HG03097 (cell line): Measurements from ENCODE around the gene RNF212B.
"Not testable (repeated sequence)": the region's sequence is repeated elsewhere in the genome, so short reads cannot be mapped to it uniquely, and the experiment has no call there.

Experiments
- ATAC-seq: cut with Tn5 transposase; IDR thresholded peaks from one replicate; pipeline ENCODE4 v1.9.1; 2021; ENCODE audit not compliant: unreplicated experiment, low FRiP score

The RNF212B gene, protein sequence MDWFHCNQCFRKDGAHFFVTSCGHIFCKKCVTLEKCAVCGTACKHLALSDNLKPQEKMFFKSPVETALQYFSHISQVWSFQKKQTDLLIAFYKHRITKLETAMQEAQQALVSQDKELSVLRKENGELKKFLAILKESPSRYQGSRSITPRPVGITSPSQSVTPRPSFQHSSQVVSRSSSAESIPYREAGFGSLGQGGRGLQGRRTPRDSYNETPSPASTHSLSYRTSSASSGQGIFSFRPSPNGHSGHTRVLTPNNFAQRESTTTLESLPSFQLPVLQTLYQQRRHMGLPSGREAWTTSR

DNA sequence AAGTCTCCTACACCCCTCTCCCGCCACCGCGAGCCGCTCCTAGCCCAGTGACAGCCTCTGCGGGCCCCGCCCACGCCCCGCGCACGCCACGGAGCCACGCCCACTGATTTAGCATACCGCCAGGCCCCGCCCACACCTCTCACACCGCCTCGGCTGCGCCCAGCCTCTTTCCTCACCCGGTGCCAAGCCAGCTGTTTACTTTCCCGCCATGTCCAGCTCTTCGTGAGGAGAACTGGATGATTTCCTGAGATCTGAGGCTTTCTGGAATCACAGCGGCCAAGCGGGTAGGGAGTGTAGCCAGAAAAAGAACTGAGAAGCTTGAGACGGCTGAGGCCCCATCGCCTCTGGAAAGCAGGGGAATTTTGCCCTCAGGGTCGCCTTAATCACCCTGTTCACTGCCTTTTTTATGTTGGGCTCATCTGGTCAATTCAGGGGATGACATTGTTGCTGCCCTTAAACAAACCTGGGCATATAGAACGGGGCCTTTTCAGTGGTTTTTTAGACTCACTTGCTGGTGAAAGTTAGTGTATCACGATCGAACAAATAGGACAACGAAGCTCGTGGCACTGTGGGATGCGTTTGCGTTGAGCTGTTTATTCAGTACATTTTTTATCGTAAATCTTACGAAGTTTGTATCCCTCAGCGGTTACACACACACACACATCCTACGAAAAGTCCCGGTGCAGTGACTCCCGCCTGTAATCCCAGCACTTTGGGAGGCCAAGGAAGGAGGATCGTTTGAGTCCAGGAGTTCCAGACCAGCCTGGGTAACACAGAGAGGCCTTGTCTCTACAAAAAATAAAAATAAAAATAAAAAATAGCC, at the start of gene RNF212B:
Gene RNF212B (plus strand): TSS at position 165 of the 823 bp plus-strand sequence. CDS start 2,410 bp downstream, outside the sequence.
- ATAC-seq = peak; percentile 56

DNA sequence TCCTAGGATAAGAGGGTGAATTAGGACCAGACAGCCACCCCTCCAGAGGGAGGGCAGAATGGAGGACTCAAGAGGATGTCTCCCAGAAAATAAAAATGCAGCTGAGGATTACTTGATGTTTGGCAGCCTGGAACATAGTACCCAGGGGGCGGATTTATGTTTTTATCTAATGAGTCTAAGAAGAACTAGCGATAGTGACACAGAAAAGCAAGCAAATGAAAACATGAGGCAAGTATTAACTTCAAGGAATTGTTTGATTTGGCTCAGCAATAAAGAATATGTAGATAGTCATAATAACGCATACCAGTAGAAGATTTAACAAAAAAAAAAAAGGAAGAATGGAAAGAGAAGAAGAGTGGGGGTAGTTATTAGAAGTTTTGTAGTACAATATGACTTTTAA, 44.3 kb upstream of the RNF212B start:
- ATAC-seq = no peak

DNA sequence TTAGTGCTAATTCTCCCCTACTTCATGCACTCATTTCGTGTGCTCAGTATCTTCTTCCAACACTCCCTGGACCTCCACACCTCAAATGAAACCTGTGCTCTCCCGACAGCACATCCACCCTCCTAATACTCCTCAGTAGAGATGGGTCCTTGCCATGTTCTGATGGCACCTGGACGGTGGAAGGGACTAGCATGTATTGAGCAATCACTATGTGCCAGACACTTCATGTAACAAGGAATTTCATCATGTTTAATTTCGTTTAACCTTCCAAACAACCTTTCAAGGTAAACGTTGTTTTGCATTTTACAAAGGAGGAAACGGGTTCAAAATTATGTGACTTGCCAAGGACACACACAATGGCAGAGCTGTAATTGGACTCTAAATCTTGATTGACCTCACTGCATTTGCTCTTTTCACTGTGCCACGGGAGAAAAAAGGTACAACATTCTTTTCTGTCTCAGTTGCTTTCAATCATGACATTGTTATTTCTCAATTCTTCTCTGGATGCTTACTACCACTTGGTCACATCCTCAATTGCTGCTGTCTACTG, 42.1 kb upstream of the RNF212B start:
- ATAC-seq = no peak

DNA sequence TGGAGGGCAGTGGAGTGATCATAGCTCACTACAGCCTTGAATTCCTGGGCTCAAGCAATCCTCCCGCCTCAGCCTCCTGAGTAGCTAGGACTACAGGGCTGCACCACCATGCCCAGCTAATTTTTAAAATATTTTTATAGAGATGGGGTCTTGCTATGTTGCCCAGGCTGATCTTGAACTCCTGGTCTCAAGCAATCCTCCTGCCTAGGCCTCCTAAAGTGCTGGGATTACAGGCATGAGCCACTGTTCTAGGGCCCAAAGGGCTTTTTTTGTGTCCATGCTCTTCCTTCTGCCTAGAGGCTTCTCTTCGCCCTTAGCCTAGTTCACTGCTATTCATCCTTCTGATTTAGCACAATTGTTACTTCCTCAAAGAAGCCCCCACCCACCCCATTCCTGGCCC, 41.2 kb upstream of the RNF212B start:
- not testable (repeated sequence) for ATAC-seq

DNA sequence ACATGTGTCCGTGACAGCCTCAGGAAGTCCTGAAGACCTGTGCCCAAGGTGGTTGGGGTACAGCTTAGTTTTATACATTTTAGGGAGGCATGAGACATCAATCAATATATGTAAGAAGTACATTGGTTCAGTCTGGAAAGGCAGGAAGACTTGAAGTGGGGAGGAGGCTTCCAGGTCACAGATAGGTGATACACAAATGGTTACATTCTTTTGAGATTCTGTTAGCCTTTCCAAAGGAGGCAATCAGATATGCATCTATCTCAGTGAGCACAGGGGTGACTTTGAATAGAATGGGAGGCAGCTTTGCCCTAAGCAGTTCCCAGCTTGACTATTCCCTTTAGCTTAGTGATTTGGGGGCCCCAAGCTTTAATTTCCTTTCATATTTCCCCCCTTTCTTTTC, 38.6 kb upstream of the RNF212B start:
- not testable (repeated sequence) for ATAC-seq

DNA sequence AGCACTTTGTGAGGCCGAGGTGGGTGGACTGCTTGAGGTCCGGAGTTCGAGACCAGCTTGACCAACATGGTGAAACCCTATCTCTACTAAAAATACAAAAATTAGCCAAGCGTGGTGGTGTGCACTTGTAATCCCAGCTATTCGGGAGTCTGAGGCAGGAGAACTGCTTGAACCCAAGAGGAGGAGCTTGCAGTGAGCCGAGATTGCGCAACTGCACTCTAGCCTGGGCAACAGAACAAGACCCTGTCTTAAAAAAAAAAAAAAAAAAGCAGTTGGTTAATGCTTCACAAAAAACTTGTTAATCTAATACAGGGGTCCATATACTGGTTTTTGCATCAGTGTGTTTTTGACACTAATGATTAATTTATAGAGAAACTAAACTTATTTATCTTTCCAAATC, 35.7 kb upstream of the RNF212B start:
- no peak for ATAC-seq

DNA sequence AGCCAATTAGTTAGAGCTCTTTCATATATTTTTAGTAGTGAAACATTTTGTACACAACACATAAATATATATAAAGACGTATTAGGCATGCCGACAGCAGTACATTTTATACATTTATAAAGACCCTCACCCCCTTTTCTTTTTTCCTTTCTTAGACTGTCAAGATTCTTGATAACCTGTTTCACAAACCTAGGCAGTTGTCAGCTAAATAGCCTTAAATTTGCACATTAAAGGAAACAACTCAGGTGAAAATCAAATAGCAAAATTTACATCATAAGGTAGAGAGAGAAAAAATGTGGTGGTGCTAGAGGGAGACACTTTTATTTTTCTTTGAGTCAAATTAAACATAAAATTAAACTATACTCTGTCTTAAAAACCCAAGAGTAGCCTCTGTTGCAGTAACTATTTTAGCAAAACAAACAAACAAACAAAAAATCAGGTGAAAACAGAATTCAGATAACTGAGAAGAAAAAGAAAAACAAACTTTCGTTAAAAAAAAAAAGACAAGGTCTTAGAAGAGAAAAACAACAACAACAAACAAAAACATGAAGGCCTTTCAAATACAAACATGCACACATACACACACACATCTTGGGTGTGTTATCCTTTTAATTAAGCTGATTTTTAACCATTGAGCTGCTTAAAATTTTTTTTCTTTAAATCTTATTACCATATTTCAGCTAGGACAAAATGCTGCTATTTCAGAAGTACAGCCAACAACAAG, 31.2 kb upstream of the RNF212B start:
- no peak for ATAC-seq

DNA sequence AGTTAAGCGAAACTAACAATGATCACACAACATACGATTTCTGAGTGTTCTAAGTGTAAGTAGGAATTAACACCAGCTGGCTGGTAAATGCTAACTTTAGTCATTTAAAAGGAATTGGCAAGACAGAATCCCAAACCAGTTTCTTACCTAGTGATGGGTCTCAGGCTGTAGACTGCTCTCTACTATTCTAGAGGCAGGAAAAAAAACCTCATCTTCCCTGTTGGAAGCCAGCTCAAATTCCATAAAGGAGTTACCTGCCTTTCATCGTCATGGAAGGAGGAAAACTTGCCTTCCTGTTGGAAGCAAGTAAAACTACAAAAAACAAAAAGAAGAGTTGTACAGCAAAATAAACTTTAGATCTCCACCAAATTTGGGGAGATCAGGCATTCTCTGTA, 30.6 kb upstream of the RNF212B start:
- ATAC-seq = no peak

DNA sequence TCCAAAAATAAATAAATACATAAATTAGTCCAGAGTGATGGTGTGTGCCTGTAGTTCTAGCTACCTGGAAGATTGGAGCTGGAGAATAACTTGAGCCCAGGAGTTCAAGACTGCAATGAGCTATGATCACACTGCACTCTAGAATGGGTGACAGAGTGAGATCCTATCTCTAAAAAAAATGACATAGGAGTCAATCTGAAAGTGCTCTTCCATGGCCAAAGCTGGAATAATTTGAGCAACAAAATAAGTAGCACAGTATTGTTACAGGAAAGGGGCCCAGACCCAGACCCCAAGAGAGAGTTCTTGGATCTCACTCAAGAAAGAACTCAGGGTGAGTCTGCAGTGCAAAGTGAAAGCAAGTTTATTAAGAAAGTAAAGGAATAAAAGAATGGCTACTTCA, 29.4 kb upstream of the RNF212B start:
- no peak for ATAC-seq

DNA sequence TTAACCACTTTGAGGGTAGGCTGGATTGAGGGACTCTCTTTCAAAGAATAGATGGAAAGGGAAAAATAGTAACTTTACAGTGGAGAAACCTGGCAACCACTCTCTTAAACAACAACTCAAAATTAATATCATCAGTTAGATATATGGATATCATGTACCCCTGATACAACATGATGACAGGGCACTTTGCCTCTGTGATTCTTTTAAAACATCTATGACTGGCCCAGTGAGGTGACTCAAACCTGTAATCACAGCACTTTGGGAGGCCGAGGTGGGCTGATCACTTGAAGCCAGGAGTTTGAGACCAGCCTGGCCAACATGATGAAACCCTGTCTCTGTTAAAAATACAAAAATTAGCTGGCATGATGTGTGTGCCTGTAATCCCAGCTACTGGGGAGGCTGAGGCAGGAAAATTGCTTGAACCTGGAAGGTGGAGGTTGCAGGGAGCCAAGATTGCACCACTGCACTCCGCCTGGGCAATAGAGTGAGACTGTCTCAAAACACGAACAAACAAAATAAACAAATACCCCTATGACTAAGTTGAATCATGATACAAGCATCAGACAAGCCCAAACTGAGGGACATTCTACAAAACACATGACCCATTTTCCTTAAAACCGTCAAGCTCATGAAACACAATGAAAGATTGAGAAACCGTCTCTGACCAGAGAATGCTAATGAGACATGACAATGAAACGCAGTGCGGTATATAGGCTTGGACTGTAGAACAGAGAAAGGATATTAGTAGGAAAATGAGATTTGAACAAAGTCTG, 27.9 kb upstream of the RNF212B start:
- no peak for ATAC-seq

DNA sequence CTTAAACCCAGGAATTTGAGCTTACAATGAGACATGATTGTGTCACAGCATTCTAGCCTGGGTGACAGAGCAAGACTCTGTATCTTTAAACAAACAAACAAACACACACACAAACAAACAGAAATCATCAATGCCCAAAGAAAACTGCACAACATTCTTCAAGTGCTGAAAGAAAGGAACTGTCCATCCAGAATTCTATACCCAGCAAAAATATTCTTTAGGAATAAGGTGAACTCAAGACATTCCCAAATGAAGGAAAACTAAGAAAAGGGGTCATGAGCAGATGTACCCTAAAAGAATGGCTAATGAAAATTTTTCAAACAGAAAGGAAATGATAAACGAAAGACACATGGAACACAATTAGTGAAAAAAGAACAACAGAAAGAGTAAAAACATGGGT, 22.3 kb upstream of the RNF212B start:
- ATAC-seq = no peak

DNA sequence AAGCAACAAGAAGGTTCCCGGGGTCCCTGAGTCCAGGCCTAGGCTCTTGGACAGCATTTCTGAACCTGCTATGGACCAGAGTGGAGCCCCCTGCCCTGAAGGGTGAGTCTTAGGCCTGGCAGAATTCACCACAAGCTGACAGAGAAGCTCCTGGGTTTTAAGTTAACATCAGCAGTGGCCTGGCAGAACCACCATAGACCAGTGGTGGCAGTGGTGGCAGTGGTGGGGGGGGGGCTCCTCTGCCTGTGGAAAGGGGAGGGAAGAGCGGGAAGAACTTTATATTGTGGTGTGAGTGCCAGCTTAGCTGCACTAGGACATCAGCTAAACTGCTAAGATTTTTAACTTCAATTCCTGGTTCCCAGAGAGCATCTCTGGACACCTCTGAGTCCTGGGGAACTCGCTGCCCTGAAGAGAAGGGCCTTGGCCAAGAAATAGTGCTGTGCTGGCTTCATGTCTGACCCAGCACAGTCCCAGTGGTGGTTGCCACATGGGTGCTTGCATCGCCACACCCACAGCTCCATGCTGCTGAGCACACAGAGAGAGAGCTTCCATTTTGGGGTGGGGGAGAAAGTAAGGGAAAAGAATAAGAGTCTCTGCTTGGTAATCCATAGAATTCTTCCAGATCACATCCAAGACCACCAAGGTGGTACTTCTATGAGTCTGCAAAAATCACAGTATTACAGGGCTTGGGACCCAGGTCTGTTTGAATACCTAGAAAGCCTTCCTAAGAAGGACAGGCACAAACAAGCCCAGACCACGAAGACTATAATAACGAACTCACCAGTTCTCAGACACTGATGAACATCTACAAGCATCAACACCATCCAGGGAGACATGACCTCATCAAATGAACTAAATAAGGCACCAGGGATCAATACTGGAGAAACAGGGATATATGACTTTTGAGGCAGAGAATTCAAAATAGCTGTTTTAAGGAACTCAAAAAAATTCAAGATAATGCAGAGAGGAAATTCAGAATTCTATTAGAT, 20.4 kb upstream of the RNF212B start:
- ATAC-seq = no peak

DNA sequence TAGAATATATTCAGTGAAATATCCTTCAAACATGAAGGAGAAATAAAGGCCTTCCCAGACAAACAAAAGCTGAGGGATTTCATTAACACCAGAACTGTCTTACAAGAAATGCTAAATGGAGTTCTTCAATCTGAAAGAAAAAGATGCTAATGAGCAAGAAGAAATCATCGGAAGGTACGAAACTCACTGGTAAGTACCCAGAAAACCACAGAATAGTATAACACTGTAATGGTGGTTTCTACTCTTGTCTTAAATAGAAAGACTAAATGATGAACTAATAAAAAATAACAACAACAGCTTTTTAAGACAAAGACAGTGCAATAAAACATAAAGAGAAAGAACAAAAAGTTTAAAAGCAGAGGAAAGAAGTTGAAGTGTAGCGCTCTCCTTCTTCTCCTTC, 18.7 kb upstream of the RNF212B start:
- ATAC-seq = no peak

DNA sequence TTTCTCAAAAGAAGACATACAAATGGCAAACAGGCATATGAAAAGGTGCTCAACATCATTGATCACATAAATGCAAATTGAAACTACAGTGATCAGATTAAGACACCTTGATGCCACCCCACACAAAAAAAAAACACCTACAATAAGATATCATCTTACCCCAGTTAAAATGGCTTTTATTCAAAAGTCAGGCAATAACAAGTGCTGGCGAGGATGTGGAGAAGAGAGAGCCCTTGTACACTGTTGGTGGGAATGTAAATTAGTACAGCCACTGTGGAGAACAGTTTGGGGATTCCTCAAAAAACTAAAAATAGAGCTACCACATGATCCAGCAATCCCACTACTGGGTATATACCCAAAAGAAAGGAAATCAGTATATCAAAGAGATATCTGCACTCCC, 12.8 kb upstream of the RNF212B start:
- ATAC-seq = not testable (repeated sequence)

DNA sequence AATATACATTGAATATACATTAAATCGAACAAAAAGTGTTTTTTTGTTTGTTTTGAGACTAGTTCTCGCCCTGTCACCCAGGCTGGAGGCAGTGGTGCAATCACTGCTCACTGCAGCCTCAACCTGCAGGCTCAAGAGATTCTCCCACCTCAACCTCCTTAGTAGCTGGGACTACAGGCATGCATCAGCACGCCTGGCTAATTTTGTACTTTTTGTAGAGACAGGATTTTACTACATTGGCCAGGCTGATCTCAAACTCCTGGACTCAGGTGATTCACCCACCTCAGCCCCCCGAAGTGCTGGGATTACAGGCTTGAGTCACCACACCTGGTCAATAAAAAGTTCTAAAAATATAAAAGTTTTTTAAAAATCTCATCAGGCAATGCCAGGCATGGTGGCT, 10.2 kb upstream of the RNF212B start:
- ATAC-seq = no peak

DNA sequence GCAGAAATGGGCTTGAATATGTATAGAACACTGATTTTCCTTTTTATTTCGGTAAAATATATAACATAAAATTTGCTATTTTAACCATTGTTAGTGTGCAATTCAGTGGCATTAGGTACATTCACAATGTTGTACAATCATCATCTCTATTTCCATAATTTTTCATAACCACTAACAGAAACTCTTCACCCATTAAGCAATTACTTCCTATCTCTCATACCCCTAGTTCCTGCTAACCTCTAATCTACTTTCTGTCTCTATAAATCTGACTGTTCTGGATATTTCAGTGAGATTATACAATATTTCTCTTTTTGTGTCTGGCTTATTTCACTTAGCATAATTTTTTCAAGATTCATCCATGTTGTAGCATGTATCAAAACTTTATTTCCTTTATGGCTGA, 8.9 kb upstream of the RNF212B start:
- no peak for ATAC-seq

DNA sequence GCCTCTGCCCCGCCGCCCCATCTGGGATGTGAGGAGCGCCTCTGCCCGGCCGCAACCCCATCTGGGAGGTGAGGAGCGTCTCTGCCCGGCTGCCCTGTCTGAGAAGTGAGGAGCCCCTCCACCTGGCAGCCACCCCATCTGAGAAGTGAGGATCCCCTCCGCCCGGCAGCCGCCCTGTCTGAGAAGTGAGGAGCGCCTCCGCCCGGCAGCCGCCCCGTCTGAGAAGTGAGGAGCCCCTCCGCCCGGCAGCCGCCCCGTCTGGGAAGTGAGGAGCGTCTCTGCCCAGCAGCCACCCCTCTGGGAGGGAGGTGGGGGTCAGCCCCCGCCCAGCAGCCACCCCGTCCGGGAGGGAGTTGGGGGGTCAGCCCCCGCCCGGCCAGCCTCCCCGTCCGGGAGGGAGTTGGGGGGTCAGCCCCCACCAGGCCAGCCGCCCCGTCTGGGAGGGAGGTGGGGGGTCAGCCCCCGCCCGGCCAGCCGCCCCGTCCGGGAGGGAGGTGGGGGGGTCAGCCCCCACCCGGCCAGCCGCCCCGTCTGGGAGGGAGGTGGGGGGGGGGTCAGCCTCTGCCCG, 5.4 kb upstream of the RNF212B start:
- ATAC-seq = not testable (repeated sequence)

DNA sequence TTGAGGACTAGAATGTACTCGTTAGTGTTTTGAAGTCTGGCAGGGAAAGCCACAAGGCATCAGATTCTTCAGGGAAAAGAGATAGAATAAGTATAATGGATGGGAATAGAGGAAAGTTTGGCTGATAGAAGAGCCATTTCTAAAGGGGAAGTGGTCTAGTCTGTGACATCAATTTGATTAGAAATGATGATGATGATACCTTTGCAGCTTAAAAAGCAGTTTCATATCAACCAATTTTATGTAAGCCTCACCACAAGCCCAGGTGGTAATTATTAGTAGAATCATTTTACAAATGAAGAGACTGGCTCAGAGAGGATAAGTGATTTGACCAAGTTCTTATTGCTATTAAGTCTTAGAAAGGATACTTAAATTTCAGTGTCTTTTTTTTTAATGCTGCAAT, 2.9 kb downstream of the RNF212B start:
- ATAC-seq = no peak
